SK-N-SH treated with all-trans-retinoic acid at 6 μM for 48 hours (cell line): ENCODE results near the gene SKA2.

Experiments
- ATAC-seq: fragments of 200-7000 bp; cut with Tn5 transposase; 3 replicates; pipeline ENCODE4 v1.9.1; 2020; ENCODE audit warnings: mild to moderate bottlenecking, moderate library complexity
- ARNTL ChIP-seq: fragments of 450-650 bp; formaldehyde crosslinking; IDR thresholded peaks from 2 replicates; pipeline ENCODE4 v1.5.0; 2020; ENCODE audit warnings: low read depth, mild to moderate bottlenecking, moderate library complexity, borderline replicate concordance
- BACH2 ChIP-seq: fragments of 250-450 bp; sonication (Bioruptor Pico); IDR thresholded peaks from 2 replicates; pipeline ENCODE4 v1.9.0; 2021; ENCODE audit warnings: mild to moderate bottlenecking, borderline replicate concordance
- CSDC2 ChIP-seq: fragments of 250-450 bp; sonication (Bioruptor Pico); IDR thresholded peaks from 2 replicates; pipeline ENCODE4 v1.5.0; 2020; ENCODE audit warnings: mild to moderate bottlenecking, moderate library complexity
- ESRRG ChIP-seq: fragments of 250-450 bp; sonication (Bioruptor Pico); IDR thresholded peaks from 2 replicates; pipeline ENCODE4 v1.6.1; 2021; ENCODE audit warnings: mild to moderate bottlenecking
- GLIS3 ChIP-seq: fragments of 250-450 bp; sonication (Bioruptor Pico); IDR thresholded peaks from 2 replicates; pipeline ENCODE4 v1.5.0; 2020; ENCODE audit warnings: mild to moderate bottlenecking, moderate library complexity
- ISL1 ChIP-seq: fragments of 250-450 bp; sonication (Bioruptor Pico); IDR thresholded peaks from 2 replicates; pipeline ENCODE4 v2.1.2; 2022; ENCODE audit warnings: mild to moderate bottlenecking, moderate library complexity
- OSR1 ChIP-seq: fragments of 250-450 bp; sonication (Bioruptor Pico); IDR thresholded peaks from 2 replicates; pipeline ENCODE4 v1.8.0; 2022; ENCODE audit warnings: moderate library complexity, mild to moderate bottlenecking, inconsistent platforms
- PPARA ChIP-seq: fragments of 250-450 bp; sonication (Bioruptor Pico); IDR thresholded peaks from 2 replicates; pipeline ENCODE4 v1.5.0; 2020; ENCODE audit warnings: mild to moderate bottlenecking, borderline replicate concordance
- RARB ChIP-seq: fragments of 250-450 bp; sonication (Bioruptor Pico); IDR thresholded peaks from 2 replicates; pipeline ENCODE4 v1.8.0; 2021; ENCODE audit warnings: mild to moderate bottlenecking, moderate library complexity
- SNAI2 ChIP-seq: fragments of 250-450 bp; sonication (Bioruptor Pico); IDR thresholded peaks from 2 replicates; pipeline ENCODE4 v1.5.0; 2020; ENCODE audit warnings: mild to moderate bottlenecking, moderate library complexity
- TCF4 ChIP-seq: fragments of 250-450 bp; sonication (Bioruptor Pico); IDR thresholded peaks from 2 replicates; pipeline ENCODE4 v1.8.0; 2021; ENCODE audit warnings: mild to moderate bottlenecking, moderate library complexity, borderline replicate concordance
- TOX ChIP-seq: fragments of 250-450 bp; sonication (Bioruptor Pico); IDR thresholded peaks from 2 replicates; pipeline ENCODE4 v1.8.0; 2021; ENCODE audit warnings: mild to moderate bottlenecking, moderate library complexity, borderline replicate concordance
- ZC3H10 ChIP-seq: fragments of 250-450 bp; sonication (Bioruptor Pico); IDR thresholded peaks from 2 replicates; pipeline ENCODE4 v1.5.1; 2021; ENCODE audit warnings: mild to moderate bottlenecking, moderate library complexity
- ZFP3 ChIP-seq: fragments of 250-450 bp; sonication (Bioruptor Pico); IDR thresholded peaks from 2 replicates; pipeline ENCODE4 v1.5.0; 2020; ENCODE audit warnings: mild to moderate bottlenecking, moderate library complexity
- ZFP30 ChIP-seq: fragments of 450-650 bp; formaldehyde crosslinking; IDR thresholded peaks from 2 replicates; pipeline ENCODE4 v1.5.0; 2022; ENCODE audit warnings: mild to moderate bottlenecking, moderate library complexity
- ZNF565 ChIP-seq: fragments of 450-650 bp; formaldehyde crosslinking; conservative IDR thresholded peaks from 2 replicates; pipeline ENCODE4 v1.5.0; 2020; ENCODE audit warnings: low read depth, mild to moderate bottlenecking, moderate library complexity
- ZNF70 ChIP-seq: fragments of 450-650 bp; formaldehyde crosslinking; IDR thresholded peaks from 2 replicates; pipeline ENCODE4 v1.5.0; 2020; ENCODE audit warnings: mild to moderate bottlenecking, moderate library complexity
- TF ChIP-seq, protein P1 (sequence below): fragments of 250-450 bp; sonication (Bioruptor Pico); IDR thresholded peaks from 2 replicates; pipeline ENCODE4 v1.8.0; 2020; ENCODE audit warnings: mild to moderate bottlenecking, moderate library complexity, borderline replicate concordance
- TF ChIP-seq, protein P2 (sequence below): fragments of 250-450 bp; sonication (Bioruptor Pico); IDR thresholded peaks from 2 replicates; pipeline ENCODE4 v1.5.0; 2020; ENCODE audit warnings: mild to moderate bottlenecking, moderate library complexity
- TF ChIP-seq, protein P3 (sequence below): fragments of 250-450 bp; sonication (Bioruptor Pico); IDR thresholded peaks from 2 replicates; pipeline ENCODE4 v1.5.1; 2020; ENCODE audit warnings: low read depth, mild to moderate bottlenecking, moderate library complexity
- TF ChIP-seq, protein P4 (sequence below): fragments of 250-450 bp; sonication (Bioruptor Pico); IDR thresholded peaks from 2 replicates; pipeline ENCODE4 v1.5.1; 2021; ENCODE audit warnings: mild to moderate bottlenecking, moderate library complexity
- TF ChIP-seq, protein P5 (sequence below): fragments of 250-450 bp; sonication (Bioruptor Pico); IDR thresholded peaks from 2 replicates; pipeline ENCODE4 v1.8.0; 2021; ENCODE audit warnings: low read depth, mild to moderate bottlenecking, moderate library complexity, borderline replicate concordance

The SKA2 gene

DNA sequence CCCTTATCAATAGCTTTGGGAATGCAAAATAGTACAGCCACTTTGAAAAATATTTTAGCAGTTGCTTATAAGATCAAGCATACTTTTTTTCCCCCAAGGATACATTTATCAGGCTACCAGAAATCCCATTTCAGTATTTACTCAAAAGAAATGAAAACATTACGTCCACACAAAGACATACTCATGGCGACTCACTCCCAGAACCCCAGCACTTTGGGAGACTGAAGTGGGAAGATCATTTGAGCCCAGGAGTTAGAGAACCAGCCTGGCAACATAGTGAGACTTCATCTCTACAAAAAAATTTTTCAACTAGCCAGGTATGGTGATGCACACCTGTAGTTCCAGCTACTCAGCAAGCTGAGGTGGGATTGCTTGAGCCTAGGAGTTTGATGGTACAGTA lies 5.9 kb downstream of the SKA2 start (continued):
- TF ChIP-seq ZFP3 (CRISPR knock-in tag), result no peak
- no peak for TF ChIP-seq ZNF70 (CRISPR knock-in tag)
- TF ChIP-seq ZC3H10 (CRISPR knock-in tag), result no peak
- no peak for TF ChIP-seq OSR1 (CRISPR knock-in tag)

DNA sequence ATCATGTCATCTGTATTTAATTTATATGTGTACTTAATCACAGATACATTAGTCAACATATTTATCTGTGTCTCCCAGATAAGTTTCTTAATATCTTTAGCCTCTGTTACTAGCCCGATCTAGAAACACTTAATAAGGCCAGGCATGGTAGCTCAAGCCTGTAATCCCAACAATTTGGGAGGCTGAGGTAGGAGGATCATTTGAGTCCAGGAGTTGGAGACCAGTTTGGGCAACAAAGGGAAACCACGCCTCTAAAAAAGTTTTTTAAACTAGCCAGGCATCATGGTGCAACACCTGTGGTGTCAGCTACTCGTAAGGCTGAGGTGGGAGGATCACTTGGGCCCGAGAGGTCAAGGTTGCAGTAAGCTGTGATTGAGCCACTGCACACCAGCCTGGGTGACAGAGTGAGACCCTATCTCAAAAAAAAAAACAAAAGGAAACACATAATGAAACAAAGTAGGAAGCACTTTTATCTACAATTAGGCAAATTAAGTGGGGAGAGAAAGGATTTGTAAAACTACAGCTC lies 9.4 kb downstream of the SKA2 start:
- no peak for ATAC-seq
- TF ChIP-seq CSDC2 (CRISPR knock-in tag) (no peak), TCF4 (CRISPR knock-in tag) (no peak), ZNF70 (CRISPR knock-in tag) (no peak), PPARA (CRISPR knock-in tag) (no peak), ZC3H10 (CRISPR knock-in tag) (no peak), RARB (CRISPR knock-in tag) (no peak), ESRRG (CRISPR knock-in tag) (no peak), BACH2 (CRISPR knock-in tag) (no peak), TOX (no peak), SNAI2 (CRISPR knock-in tag) (no peak), ISL1 (CRISPR knock-in tag) (no peak), ZFP30 (CRISPR knock-in tag) (no peak), ZNF565 (CRISPR knock-in tag) (no peak), ARNTL (CRISPR knock-in tag) (no peak), ZFP3 (CRISPR knock-in tag) (no peak), GLIS3 (CRISPR knock-in tag) (no peak)
- TF ChIP-seq, protein P1, sequence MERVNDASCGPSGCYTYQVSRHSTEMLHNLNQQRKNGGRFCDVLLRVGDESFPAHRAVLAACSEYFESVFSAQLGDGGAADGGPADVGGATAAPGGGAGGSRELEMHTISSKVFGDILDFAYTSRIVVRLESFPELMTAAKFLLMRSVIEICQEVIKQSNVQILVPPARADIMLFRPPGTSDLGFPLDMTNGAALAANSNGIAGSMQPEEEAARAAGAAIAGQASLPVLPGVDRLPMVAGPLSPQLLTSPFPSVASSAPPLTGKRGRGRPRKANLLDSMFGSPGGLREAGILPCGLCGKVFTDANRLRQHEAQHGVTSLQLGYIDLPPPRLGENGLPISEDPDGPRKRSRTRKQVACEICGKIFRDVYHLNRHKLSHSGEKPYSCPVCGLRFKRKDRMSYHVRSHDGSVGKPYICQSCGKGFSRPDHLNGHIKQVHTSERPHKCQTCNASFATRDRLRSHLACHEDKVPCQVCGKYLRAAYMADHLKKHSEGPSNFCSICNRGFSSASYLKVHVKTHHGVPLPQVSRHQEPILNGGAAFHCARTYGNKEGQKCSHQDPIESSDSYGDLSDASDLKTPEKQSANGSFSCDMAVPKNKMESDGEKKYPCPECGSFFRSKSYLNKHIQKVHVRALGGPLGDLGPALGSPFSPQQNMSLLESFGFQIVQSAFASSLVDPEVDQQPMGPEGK (CRISPR knock-in tag), result no peak
- TF ChIP-seq, protein P2, sequence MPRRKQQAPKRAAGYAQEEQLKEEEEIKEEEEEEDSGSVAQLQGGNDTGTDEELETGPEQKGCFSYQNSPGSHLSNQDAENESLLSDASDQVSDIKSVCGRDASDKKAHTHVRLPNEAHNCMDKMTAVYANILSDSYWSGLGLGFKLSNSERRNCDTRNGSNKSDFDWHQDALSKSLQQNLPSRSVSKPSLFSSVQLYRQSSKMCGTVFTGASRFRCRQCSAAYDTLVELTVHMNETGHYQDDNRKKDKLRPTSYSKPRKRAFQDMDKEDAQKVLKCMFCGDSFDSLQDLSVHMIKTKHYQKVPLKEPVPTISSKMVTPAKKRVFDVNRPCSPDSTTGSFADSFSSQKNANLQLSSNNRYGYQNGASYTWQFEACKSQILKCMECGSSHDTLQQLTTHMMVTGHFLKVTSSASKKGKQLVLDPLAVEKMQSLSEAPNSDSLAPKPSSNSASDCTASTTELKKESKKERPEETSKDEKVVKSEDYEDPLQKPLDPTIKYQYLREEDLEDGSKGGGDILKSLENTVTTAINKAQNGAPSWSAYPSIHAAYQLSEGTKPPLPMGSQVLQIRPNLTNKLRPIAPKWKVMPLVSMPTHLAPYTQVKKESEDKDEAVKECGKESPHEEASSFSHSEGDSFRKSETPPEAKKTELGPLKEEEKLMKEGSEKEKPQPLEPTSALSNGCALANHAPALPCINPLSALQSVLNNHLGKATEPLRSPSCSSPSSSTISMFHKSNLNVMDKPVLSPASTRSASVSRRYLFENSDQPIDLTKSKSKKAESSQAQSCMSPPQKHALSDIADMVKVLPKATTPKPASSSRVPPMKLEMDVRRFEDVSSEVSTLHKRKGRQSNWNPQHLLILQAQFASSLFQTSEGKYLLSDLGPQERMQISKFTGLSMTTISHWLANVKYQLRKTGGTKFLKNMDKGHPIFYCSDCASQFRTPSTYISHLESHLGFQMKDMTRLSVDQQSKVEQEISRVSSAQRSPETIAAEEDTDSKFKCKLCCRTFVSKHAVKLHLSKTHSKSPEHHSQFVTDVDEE (CRISPR knock-in tag), result no peak
- TF ChIP-seq, protein P3, sequence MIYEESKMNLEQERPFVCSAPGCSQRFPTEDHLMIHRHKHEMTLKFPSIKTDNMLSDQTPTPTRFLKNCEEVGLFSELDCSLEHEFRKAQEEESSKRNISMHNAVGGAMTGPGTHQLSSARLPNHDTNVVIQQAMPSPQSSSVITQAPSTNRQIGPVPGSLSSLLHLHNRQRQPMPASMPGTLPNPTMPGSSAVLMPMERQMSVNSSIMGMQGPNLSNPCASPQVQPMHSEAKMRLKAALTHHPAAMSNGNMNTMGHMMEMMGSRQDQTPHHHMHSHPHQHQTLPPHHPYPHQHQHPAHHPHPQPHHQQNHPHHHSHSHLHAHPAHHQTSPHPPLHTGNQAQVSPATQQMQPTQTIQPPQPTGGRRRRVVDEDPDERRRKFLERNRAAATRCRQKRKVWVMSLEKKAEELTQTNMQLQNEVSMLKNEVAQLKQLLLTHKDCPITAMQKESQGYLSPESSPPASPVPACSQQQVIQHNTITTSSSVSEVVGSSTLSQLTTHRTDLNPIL, result no peak
- TF ChIP-seq, protein P4, sequence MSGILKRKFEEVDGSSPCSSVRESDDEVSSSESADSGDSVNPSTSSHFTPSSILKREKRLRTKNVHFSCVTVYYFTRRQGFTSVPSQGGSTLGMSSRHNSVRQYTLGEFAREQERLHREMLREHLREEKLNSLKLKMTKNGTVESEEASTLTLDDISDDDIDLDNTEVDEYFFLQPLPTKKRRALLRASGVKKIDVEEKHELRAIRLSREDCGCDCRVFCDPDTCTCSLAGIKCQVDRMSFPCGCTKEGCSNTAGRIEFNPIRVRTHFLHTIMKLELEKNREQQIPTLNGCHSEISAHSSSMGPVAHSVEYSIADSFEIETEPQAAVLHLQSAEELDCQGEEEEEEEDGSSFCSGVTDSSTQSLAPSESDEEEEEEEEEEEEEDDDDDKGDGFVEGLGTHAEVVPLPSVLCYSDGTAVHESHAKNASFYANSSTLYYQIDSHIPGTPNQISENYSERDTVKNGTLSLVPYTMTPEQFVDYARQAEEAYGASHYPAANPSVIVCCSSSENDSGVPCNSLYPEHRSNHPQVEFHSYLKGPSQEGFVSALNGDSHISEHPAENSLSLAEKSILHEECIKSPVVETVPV, result no peak

DNA sequence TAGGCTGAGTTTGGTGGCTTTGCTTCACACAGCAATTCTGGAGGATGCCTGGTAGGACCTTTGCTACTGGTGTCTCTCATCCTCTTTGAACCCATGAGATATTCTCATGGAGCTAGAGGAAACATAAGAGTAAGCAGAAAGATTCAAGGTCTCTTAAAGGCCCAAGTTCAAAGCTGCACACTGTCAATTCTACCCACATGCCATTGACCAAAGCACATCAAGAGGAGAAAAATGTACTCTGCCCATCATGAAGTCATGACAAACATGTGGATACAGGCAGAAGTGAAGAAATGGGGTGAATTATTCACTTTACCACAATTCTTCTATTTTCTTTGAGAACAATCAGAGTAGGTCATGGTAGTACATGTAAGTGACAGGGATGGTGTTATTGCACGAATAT lies 13.1 kb downstream of the SKA2 start:
- TF ChIP-seq BACH2 (CRISPR knock-in tag) (no peak), OSR1 (CRISPR knock-in tag) (no peak), SNAI2 (CRISPR knock-in tag) (no peak), ZC3H10 (CRISPR knock-in tag) (no peak), ZFP30 (CRISPR knock-in tag) (no peak), ESRRG (CRISPR knock-in tag) (no peak), PPARA (CRISPR knock-in tag) (no peak), ZNF565 (CRISPR knock-in tag) (no peak), ISL1 (CRISPR knock-in tag) (no peak), TCF4 (CRISPR knock-in tag) (no peak), GLIS3 (CRISPR knock-in tag) (no peak), TOX (no peak)
- TF ChIP-seq, protein P5, sequence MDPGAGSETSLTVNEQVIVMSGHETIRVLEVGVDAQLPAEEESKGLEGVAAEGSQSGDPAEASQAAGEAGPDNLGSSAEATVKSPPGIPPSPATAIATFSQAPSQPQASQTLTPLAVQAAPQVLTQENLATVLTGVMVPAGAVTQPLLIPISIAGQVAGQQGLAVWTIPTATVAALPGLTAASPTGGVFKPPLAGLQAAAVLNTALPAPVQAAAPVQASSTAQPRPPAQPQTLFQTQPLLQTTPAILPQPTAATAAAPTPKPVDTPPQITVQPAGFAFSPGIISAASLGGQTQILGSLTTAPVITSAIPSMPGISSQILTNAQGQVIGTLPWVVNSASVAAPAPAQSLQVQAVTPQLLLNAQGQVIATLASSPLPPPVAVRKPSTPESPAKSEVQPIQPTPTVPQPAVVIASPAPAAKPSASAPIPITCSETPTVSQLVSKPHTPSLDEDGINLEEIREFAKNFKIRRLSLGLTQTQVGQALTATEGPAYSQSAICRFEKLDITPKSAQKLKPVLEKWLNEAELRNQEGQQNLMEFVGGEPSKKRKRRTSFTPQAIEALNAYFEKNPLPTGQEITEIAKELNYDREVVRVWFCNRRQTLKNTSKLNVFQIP, result no peak
- no peak for ATAC-seq
